HG03571 (cell line): ENCODE measurements around the gene ATP8B2.
"Not testable (repeated sequence)": the region's sequence is repeated elsewhere in the genome, so short reads cannot be mapped to it uniquely, and the experiment has no call there.

ENCODE experiments used
- ATAC-seq: cut with Tn5 transposase; IDR thresholded peaks from one replicate; pipeline ENCODE4 v1.9.1; 2021; ENCODE audit not compliant: unreplicated experiment

The ATP8B2 gene

DNA sequence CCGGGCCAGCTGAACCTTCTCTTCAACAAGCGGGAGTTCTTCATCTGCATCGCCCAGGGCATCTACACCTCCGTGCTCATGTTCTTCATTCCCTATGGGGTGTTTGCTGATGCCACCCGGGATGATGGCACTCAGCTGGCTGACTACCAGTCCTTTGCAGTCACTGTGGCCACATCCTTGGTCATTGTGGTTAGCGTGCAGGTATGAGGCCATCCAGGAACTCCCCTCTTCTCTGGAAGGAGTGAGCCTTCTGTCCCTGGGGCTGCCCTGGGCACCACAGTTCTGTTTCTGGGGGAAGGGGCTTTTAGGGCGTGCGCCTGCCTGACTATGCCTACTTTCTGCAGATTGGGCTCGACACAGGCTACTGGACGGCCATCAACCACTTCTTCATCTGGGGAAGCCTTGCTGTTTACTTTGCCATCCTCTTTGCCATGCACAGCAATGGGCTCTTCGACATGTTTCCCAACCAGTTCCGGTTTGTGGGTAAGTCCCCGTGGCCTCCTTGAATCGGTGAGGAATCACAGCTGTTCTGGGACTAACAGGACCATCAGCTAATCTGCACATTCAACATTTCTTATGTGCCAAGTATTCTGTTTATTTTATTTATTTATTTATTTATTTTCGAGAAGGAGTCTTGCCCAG lies 21.1 kb downstream of the ATP8B2 start:
- no peak for ATAC-seq

DNA sequence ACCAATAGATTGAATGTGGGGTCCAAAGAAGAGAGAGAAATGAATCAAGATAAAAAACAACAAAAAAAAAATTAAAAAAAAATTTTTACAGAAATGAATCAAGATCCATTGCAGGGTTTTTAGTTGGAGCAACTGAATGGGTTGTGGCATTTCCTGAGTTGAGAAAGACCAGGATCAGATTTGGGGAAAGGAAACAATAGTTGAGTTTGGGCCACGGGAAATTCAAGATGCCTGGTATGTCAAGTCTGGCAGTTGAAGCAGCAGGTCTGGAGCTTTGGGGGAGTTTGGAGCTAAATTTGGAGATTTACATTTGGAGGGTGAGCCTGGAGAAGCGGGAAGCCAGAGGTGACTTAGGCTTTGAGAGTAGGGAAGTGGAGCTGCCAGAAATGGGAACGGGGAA lies 22.6 kb downstream of the ATP8B2 start:
- no peak for ATAC-seq

DNA sequence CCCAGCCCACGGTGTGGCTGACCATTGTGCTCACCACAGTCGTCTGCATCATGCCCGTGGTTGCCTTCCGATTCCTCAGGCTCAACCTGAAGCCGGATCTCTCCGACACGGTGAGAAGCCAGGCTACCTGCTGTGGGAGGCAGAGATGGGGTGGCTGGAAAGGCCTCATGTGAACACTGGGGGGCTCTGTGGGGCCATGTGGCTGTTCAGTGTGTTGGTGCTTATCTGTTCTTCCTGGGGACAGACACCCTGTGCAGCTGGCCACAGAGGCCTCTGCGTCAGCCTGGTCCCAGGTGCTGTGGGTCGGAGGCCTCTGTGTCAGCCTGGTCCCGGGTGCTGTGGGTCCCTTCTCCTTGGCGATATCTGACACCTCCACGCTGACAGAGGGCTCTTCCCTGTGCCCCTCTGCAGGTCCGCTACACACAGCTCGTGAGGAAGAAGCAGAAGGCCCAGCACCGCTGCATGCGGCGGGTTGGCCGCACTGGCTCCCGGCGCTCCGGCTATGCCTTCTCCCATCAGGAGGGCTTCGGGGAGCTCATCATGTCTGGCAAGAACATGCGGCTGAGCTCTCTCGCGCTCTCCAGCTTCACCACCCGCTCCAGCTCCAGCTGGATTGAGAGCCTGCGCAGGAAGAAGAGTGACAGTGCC lies 23.2 kb downstream of the ATP8B2 start:
- ATAC-seq, result no peak

DNA sequence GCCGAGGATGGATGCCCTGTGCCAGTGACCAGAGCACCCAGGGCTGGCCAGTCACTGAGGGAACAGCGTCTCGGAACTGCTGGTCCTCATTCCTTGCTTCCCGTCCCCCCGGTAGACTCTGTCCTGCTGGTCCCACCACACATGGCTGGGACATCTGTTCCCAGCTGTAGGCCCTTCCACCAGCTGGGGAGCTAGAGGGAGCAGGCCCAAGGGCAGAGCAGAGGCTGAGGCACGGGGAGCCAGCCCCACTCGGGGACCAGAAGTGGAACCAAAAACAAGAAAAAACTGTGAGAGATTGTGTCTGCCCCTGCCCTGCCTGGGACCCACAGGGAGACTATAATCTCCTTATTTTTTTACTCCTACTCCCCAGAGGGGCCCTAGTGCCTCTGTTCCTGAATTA lies 23.8 kb downstream of the ATP8B2 start:
- no peak for ATAC-seq

DNA sequence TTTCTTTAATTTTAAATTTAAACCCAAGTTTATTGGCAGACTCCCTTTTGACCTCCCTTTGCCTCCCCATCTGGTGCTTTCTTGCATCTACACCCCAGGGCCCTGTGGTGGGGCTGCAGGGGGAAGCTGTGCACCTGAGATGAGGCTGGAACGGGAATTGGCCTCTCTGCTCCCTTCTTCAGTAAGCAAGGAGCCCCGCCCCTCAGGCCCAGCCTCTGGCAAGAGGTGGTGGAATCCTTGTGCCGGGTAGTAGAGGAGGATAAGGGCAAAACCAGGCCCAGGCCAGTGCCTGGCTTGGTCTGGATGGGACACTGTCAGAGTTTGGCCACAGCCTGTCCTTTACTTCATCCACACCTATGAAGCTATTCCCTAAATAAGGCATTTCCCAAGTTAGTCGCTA lies 25.1 kb downstream of the ATP8B2 start:
- ATAC-seq, result no peak

DNA sequence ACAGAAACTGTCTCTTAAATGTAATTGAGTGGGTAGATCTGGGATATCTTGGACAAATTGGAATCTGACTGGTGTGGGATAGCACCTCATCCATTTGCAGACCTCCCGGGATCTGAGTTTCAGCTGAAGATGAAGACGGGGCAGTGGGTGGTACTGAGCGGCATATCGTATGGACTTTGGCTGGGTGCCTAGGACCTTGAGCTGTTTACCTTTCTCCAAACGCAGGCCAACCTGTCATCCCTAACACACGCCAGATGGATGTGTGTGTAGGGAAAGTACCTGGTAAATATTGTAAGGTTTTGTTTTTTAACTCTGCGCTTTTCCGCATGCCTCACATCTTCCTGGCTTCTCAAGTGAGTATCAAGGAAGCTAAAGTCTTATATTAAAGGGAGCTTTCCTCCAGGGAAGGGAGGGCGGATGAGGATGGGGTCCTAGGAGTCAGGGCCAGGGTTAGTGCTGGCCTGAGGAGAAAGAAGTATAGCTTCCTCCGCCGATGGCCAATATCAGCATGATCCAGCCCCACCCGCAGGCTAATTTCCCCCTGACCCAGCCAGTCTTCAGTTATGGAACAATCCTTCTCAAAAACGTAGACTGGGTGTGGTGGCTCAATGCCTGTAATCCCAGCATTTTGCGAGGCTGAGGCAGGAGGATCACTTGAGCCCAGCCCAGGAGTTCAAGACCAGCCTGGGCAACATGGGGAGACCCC lies 26.2 kb downstream of the ATP8B2 start:
- no peak for ATAC-seq

DNA sequence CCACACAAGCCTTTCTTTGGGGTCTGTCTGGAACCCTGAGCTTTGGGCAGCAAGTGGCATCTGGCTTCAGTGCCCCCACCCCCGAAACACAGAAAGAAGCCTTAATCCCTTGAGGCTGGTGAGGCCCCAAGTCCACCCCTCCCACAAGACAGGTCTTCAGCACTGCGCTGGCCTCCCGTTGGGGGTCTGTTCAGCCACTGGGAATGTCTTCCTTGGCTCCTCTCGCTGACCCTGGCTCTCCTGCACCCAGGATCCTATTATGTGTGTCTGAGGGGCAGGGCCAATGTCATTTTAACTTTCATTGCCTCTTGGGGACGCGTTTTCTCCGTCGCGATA lies 26.9 kb downstream of the ATP8B2 start:
- ATAC-seq, result no peak

DNA sequence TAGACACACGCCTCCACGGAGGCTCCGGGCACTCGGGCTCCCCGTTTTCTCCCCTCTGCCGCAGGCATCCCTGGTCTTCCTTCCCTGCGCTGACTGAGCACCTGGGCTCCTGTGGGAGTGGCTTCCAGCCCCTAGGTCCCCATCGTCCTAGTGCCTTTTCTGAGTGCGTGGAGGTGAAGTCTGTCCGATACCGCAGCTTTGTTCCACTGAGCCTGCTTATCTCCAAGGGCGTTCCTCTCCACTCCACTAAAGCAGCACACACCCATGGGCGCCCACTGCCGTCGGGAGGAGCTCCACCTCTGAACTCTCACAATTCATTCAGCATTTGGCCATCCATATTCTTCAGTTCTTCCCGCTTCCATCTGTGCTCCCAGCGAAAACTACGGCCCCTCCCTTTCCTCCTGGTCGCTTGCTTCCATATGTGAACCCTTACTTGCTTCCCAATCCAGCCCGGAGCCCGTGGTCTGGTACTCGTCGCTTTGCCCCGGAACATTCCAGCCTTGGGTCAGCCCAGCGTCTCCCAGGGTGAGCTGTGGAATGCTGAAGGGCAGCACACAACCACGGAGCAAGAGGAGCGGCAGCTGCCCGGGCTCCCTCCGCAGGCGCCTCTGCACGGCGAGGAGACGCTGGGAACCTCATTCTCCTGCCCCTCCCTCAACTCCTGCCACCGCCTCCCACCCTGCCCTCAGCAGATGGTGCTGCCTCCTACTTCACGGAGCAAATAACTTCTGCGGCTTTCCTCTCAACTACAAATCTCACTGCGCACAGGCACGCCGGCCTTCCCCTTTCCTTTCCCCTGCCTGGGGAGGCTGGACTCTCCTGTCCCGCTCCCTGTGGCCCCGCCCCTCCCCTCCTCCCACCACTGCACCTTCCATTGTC lies 27.5 kb downstream of the ATP8B2 start:
- ATAC-seq, result no peak

DNA sequence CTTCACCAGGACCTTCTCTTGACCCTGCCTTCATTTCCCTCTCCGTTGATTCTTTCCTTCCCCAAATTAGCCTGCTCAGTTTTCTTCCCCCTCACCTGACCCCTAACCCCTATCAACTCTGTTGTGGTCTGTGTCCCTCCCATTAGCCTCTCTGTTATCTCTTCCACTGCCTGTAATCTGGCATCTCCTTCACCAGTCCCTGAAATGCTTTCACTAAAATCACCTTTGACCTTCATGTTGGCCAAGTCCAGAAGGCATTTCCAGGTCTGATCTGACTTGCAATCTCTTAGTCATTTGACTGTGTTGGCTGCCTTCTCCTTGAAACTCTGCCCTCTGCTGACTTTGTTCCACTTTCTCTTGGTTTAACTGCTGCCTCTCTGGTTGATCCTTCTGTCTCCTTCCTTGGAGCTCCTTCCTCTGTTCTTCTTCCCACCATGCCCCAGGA lies 28.2 kb downstream of the ATP8B2 start:
- ATAC-seq, result no peak

DNA sequence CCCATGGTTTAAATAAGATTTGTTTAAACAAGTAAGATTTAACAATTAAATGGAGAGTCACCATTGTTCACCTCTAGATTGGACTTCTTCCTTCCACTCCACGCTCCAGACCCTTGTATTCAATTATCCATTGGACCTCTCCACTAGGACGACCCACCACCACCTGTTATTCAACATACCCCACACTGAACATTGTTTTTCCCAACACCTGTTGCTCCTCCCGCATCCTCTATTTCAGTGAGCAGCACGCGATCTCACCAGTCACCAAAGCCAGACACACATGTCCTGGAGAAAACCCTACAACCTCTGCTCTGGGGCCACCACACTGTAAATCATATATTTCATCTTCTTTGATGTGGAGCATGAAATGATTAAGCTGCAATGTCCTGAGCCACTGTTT lies 28.6 kb downstream of the ATP8B2 start:
- ATAC-seq, result no peak

DNA sequence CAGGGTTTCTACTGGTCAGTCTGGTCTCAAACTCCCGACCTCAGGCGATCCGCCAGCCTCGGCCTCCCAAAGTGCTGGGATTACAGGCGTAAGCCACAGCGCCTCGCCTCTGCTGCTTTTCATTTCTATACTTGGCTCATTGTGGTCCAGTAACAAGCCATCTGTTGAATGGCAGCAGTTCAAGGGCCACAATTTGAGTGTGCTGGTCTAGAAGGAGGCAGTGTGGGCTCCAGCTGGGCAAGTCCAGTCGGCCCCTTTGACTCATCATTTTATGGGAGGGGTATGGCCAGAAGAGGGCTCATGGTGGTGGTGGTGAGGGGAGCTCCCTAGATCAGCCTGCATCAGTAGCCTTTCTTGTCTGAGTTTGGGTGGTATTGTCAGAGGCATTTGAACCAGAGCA lies 33.2 kb downstream of the ATP8B2 start:
- no peak for ATAC-seq

DNA sequence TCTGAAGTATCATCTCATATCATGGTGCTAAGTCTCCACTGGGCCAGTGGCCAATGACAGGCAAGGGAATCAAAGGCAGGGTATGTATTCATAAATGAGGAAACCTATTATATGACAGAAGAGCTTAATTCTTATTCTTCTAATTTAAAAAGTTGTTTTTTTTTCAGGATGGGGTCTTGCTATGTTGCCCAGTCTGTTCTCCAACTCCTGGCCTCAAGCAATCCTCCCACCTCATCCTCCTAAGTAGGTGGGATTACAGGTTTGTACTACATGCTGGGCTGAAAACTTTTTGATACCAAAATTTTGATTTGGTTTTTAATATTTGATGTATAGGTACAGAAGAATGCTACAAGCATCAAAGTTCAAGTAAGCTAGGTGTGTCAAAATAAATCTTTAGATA lies 35.0 kb downstream of the ATP8B2 start:
- ATAC-seq, result no peak

DNA sequence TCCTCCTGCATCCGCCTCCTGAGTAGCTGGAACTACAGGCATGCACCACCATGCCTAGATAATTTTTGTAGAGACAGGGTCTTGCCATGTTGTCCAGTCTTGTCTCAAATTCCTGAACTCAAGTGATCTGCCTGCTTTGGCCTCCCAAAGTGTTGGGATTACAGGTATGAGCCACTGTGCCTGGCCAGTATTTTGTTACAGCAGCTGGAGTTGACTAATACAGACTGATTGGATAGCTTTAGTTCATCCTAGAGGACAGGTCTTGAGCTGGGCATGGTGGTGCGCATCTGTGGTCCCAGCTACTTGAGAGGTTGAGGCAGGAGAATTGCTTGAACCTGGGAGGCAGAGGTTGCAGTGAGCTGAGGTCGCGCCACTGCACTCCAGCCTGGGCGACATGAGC lies 35.6 kb downstream of the ATP8B2 start:
- not testable (repeated sequence) for ATAC-seq

DNA sequence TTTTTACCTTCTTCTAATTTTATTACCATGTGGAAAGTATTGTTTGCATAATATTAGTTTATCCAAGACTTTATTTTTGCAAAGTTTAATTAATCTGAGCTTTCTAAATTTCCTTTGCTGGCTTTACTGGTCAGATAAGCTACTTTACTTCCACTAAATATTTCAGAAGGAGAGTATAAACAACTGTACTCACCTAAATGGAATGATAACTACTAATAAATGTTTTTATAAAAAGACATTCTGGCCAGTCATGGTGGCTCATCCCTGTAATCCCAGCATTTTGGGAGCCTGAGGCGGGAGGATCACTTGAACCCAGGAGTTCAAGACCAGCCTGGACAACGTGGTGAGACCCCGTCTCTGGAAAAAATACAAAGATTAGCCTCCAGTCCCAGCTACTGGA lies 36.0 kb downstream of the ATP8B2 start:
- no peak for ATAC-seq

DNA sequence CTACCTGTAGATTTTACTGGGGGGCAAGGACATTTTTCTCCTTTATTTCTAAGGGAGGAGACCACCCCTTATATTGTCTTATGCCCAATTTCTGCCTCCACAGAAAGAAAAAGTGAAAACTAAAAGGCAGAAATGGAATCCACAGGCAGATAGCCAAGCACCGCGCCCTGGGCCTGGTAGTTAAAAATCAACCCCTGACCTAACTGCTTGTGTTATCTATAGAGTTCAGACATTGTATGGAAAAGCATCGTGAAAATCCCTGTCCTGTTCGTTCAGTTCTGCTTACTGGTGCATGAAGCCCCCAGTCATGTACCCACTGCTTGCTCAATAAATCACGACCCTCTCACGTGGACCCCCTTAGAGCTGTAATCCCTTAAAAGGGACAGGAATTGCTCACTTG lies 46.1 kb downstream of the ATP8B2 start:
- no peak for ATAC-seq

DNA sequence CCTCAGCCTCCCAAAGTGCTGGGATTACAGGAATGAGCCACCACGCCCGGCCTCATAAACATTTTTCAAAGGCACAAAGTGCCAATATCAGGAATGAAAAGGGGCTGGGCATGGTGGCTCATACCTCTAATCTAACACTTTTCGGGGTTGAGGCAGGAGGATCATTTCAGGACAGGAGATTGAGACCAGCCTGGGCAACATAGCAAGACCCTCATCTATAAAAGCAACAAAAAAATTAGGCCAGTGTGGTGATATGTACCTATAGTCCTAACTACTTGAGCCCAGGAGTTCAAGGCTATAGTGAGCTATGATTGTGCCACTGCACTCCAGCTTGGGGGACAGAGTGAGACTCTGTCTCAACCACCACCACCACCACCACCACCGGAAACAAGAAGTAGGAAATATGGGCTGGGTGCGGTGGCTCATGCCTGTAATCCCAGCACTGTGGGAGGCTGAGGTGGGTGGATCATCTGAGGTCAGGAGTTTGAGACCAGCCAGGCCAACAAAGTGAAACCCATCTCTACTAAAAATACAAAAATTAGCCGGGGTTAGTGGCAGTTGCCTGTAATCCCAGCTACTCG lies 48.5 kb downstream of the ATP8B2 start:
- not testable (repeated sequence) for ATAC-seq

DNA sequence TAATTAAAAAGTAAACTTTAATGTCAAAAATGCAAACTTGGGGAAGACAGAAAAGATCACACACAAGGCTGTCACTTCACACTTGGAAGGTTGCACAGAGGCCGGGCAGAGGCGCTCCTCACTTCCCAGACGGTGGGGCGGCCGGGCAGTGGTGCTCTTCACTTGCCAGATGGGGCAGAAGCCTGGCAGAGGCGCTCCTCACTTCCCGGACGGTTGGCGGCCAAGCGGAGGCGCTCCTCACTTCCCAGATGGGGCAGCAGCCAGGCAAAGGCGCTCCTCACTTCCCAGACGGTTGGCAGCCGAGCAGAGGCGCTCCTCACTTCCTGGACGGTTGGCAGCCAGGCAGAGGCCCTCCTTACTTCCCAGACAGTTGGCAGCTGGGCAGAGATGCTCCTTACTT lies 54.0 kb downstream of the ATP8B2 start:
- no peak for ATAC-seq

DNA sequence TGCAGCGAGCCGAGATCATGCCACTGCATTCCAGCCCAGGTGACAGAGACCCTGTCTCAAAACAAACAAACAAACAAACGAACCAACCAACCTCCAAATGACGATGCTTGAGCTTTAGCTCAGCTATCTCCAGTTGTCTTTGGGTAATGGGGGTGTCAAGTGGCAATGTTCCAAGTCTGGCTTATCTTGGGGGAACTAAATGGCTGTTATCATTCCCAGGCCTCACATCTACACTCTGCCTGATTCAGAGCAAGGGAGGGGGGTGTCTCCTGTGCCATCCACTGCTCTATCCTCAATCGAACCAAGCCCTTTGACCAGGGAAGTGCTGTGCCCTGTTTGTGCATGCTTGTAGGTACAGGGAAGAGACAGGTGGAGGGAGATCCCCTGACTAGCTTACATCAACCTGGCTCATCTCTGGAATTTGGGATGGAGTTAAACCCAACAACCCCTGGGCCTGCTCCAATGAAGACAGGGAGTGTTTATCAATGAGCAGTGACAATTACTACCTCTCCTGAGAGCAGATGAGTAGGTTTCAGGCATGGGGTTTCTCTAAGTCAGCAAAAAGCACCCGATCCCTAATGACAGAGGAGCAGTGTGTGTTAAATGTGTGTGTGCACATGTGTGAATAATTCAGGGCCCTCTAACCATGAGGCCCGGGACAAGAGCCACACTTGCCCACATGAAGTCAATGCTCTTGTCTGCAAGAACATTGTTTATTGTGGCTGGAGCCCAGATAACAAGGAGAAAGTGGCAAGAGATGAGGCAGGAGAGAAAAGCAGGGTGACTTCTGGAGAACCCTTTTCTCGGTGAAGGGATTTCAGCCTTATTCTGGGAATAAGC lies 59.5 kb downstream of the ATP8B2 start:
- ATAC-seq, result no peak

DNA sequence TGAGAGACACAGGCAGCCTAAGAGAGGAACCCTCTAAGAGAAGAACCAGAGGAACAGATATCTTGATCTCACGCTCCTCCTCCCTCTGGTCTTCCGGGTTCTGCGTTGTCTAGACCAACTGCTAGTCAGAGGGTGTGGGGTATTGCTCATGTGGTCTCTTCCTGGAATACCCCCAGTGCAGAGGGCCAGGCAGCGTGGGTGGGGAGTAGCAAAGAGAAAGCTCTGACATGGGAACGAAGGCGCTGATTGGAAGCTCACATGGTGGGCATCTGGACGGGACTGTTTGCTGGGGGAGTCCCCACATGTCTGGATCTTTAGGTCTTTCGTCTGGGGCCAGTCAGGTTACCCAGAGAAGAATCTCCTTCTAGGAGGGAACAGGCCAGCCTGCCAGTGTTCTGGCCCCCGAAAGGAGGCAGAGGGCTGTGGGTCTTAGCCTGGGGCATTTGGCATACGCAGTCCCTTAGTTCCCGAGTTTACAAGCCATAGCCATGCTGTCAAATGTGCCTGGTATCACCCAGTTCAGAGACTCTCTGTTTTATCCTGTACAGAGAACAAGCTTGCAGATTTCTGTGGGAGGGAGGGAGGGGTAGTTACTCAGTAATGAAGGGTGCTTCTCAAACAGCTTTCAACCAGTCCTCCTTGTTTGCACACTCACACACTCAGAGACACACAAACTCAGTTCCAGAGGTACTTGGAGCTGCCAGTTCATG lies 61.5 kb downstream of the ATP8B2 start:
- no peak for ATAC-seq
